ENCODE results near the gene ATXN1. TPM values are rescaled to one million over a fixed set of nuclear protein-coding genes. Genes with fewer than 3 reads are reported as not detected.

The ATXN1 gene
- polyA plus RNA-seq, 1 of the 3 experiments (the other 2 are of a cell fraction): 7.9 TPM

- Histone ChIP-seq H3K9ac (no peak overlapping the region), H3K9me3 (no peaks in the 10 kb centered on the region), H3K79me2 (ENCODE audit: insufficient read depth) (peaks cover 11% of the 10 kb centered on the region; the same call in 1 of the 2 replicates), H3K4me3 (ENCODE audit: low read depth in 2 of 2, low read length in 1 of 2) (no peak overlapping the region), H3K4me2 (no peak overlapping the region), H3K27ac (ENCODE audit: low read depth in 2 of 2, low read length in 1 of 2) (no peak overlapping the region), H3K4me1 (ENCODE audit: control insufficient read depth in 1 of 2, insufficient read depth in 2 of 2, low read depth in 1 of 2, low read length in 1 of 2) (peaks cover 0 to 21% of the 10 kb centered on the region in 2 experiments; a peak in 2 of 4 replicates), H3K27me3 (ENCODE audit: insufficient read depth) (no peaks in the 10 kb centered on the region), H2AFZ (ENCODE audit: low read depth) (no peak overlapping the region), H3F3A (replicated peaks; ENCODE audit: insufficient read depth) (peaks cover 6% of the 10 kb centered on the region), H4K20me1 (ENCODE audit: insufficient read depth) (no peaks in the 10 kb centered on the region), H3K9me2 (no peaks in the 10 kb centered on the region), H3K36me3 (replicated peaks in 1 of 2; ENCODE audit: control insufficient read depth in 1 of 2, insufficient read depth in 2 of 2, low read length in 1 of 2) (peaks cover 0 to 8% of the 10 kb centered on the region in 2 experiments)
- DNase-seq: no peak
- ChIA-PET POLR2A (no interaction called here), CTCF (interaction anchor here (1.1 to 1.9 kb wide), 2 partner anchors 42 to 137 kb away, joined by 3 to 4 read pairs; no protein-coding TSS in a partner anchor)
- TF ChIP-seq POLR2AphosphoS5 (IDR thresholded peaks at IDR 0.05; ENCODE audit: low read depth, low read length): no peak
- 95% methylated on average over 1 of the region's 1 CpG for WGBS (ENCODE audit: low lambda C conversion rate)
Measured at GRCh38 chr6:16468991-16469615, 292.2 kb downstream of the ATXN1 start.

- H4K20me1 ChIP-seq (ENCODE audit: insufficient read depth): no peaks in the 10 kb centered on the region
- DNase-seq: no peak
- H3K79me2 ChIP-seq (ENCODE audit: insufficient read depth): peaks cover 11% of the 10 kb centered on the region; the same call in 1 of the 2 replicates
- no peaks in the 10 kb centered on the region for H3F3A ChIP-seq (replicated peaks; ENCODE audit: insufficient read depth)
- 97% methylated on average over 13 of the region's 13 CpGs for WGBS (ENCODE audit: low lambda C conversion rate)
- CTCF ChIA-PET: interaction anchor here (0.8 kb wide), 1 partner anchor 135 kb away, joined by 4 read pairs; no protein-coding TSS in a partner anchor
- H2AFZ ChIP-seq (ENCODE audit: low read depth): no peak overlapping the region
- H3K27ac ChIP-seq (ENCODE audit: low read depth in 2 of 2, low read length in 1 of 2): no peak overlapping the region
- peaks cover 0 to 8% of the 10 kb centered on the region in 2 experiments for H3K36me3 ChIP-seq (replicated peaks in 1 of 2; ENCODE audit: control insufficient read depth in 1 of 2, insufficient read depth in 2 of 2, low read length in 1 of 2)
- H3K27me3 ChIP-seq (ENCODE audit: insufficient read depth): no peaks in the 10 kb centered on the region
- H3K9me3 ChIP-seq: no peaks in the 10 kb centered on the region
- POLR2A ChIA-PET: no interaction called here
- H3K4me1 ChIP-seq (ENCODE audit: control insufficient read depth in 1 of 2, insufficient read depth in 2 of 2, low read depth in 1 of 2, low read length in 1 of 2): peaks cover 0 to 14% of the 10 kb centered on the region in 2 experiments; a peak in 1 of 4 replicates
- H3K9ac ChIP-seq: no peak overlapping the region
- no peak overlapping the region for H3K4me3 ChIP-seq (ENCODE audit: low read depth in 2 of 2, low read length in 1 of 2)
- H3K9me2 ChIP-seq: no peaks in the 10 kb centered on the region
- H3K4me2 ChIP-seq: no peak overlapping the region
- TF ChIP-seq TEAD4 (IDR thresholded peaks at IDR 0.05; ENCODE audit: borderline replicate concordance, insufficient read depth): no peak
- no peak for TF ChIP-seq JUND (IDR thresholded peaks at IDR 0.05)
- TF ChIP-seq ELF1 (IDR thresholded peaks at IDR 0.05): no peak
- no peak for TF ChIP-seq SMC3 (IDR thresholded peaks at IDR 0.05; ENCODE audit: low read depth, low read length)
- no peak for TF ChIP-seq MAX (IDR thresholded peaks at IDR 0.05; ENCODE audit: low read depth)
- no peak for TF ChIP-seq REST (IDR thresholded peaks at IDR 0.05; ENCODE audit: low read depth, low read length)
- TF ChIP-seq PBX3 (IDR thresholded peaks at IDR 0.05): no peak
- no peak for TF ChIP-seq GABPA (IDR thresholded peaks at IDR 0.05; ENCODE audit: low read depth)
- no peak for TF ChIP-seq YY1 (IDR thresholded peaks at IDR 0.05; ENCODE audit: low read depth)
- no peak for TF ChIP-seq FOXM1 (IDR thresholded peaks at IDR 0.05; ENCODE audit: low read depth)
- no peak for TF ChIP-seq USF1 (IDR thresholded peaks at IDR 0.05; ENCODE audit: borderline replicate concordance, low read depth)
- no peak for TF ChIP-seq IRF3 (IDR thresholded peaks at IDR 0.05; ENCODE audit: low read depth, low read length)
- no peak for TF ChIP-seq EZH2phosphoT487 (IDR thresholded peaks at IDR 0.05; ENCODE audit: borderline replicate concordance, low read depth)
- TF ChIP-seq ZBTB33 (IDR thresholded peaks at IDR 0.05; ENCODE audit: borderline replicate concordance, low read depth): no peak
- no peak for TF ChIP-seq RFX5 (IDR thresholded peaks at IDR 0.05; ENCODE audit: low read length)
- TF ChIP-seq RCOR1 (IDR thresholded peaks at IDR 0.05; ENCODE audit: low read length): no peak
Measured at GRCh38 chr6:16466800-16467553, 294.3 kb downstream of the ATXN1 start.

All from SK-N-SH (cell line).